Coronary artery (tissue), 2 donors: ENCODE results near the gene TDRD12.
"Not testable (repeated sequence)": the region's sequence is repeated elsewhere in the genome, so short reads cannot be mapped to it uniquely, and the experiment has no call there.

Experiments
- DNase-seq: peaks from one replicate; pipeline ENCODE4 v3.0.0-alpha.2; 2017; ENCODE audit warnings: low spot score
- H3K27ac ChIP-seq, 2 donors: fragments of 200-600 bp; sonication (generic); one replicate each; pipeline ENCODE4 v1.5.1; 2016 to 2019
- H3K4me3 ChIP-seq: fragments of 200-600 bp; sonication (generic); 2 replicates; pipeline ENCODE4 v1.5.1; 2016; ENCODE audit warnings: mild to moderate bottlenecking, moderate library complexity
- CTCF ChIP-seq: fragments of 200-600 bp; sonication (generic); IDR thresholded peaks from one replicate; pipeline ENCODE4 v1.5.1; 2019; ENCODE audit warnings: antibody characterized with exemption

The TDRD12 gene

GRCh38 chr19:32767951-32768679, 48.5 kb downstream of the TDRD12 start:
- no peak overlapping the region for H3K4me3 ChIP-seq
- no peak for DNase-seq
- TF ChIP-seq CTCF = no peak
- H3K27ac ChIP-seq = no peak overlapping the region

GRCh38 chr19:32771596-32771995, 52.0 kb downstream of the TDRD12 start:
- DNase-seq = no peak
- H3K4me3 ChIP-seq = no peak overlapping the region
- TF ChIP-seq CTCF = no peak
- H3K27ac ChIP-seq = no peak overlapping the region

- no peak for DNase-seq
- no peak for TF ChIP-seq CTCF
- H3K4me3 ChIP-seq = no peak overlapping the region
- no peak overlapping the region for H3K27ac ChIP-seq
Observed at GRCh38 chr19:32773126-32773525, 53.6 kb downstream of the TDRD12 start.

- no peak for TF ChIP-seq CTCF
- DNase-seq = no peak
- H3K4me3 ChIP-seq = no peak overlapping the region
Observed at GRCh38 chr19:32779082-32779481, 59.5 kb downstream of the TDRD12 start.

GRCh38 chr19:32781280-32781679, 61.7 kb downstream of the TDRD12 start:
- Histone ChIP-seq H3K4me3 (no peak overlapping the region), H3K27ac (no peak overlapping the region)
- TF ChIP-seq CTCF = no peak
- DNase-seq = no peak

More at GRCh38 chr19:32779082-32779481, 59.5 kb downstream of the TDRD12 start:
- H3K27ac ChIP-seq = no peak overlapping the region

GRCh38 chr19:32782089-32782488, 62.5 kb downstream of the TDRD12 start:
- DNase-seq, H3K4me3 ChIP-seq, H3K27ac ChIP-seq: not testable (repeated sequence)

- H3K27ac ChIP-seq, H3K4me3 ChIP-seq: not testable (repeated sequence)
Observed at GRCh38 chr19:32787161-32787813, 67.7 kb downstream of the TDRD12 start.

GRCh38 chr19:32787895-32788294, 68.3 kb downstream of the TDRD12 start:
- not testable (repeated sequence) for H3K4me3 ChIP-seq

More at GRCh38 chr19:32787161-32787813, 67.7 kb downstream of the TDRD12 start:
- DNase-seq = not testable (repeated sequence)

More at GRCh38 chr19:32787895-32788294, 68.3 kb downstream of the TDRD12 start:
- not testable (repeated sequence) for H3K27ac ChIP-seq, DNase-seq
